HCT116 (cell line): ENCODE results near the gene ZNF619.

Experiments
- CEBPB ChIP-seq: IDR thresholded peaks from 2 replicates; pipeline ENCODE4 v1.6.1; 2012; ENCODE audit warnings: low read depth
- CTCF ChIP-seq, 3 experiments: fragments of 200-600 bp in 1 of 3; sonication (generic) in 1 of 3; IDR thresholded peaks in 2 of 3; conservative IDR thresholded peaks in 1 of 3; 2 replicates each; pipeline ENCODE4 v1.5.1; 2012 to 2017; ENCODE audit warnings: low read depth in 2 of 3, low read length in 2 of 3, antibody characterized with exemption in 1 of 3, borderline replicate concordance in 1 of 3, control low read depth in 1 of 3, mild to moderate bottlenecking in 1 of 3, mixed read lengths in 1 of 3, mixed run types in 1 of 3, moderate library complexity in 1 of 3; ENCODE audit not compliant: insufficient read depth in 1 of 3
- EZH2 ChIP-seq: fragments of 200-600 bp; sonication (generic); IDR thresholded peaks from 2 replicates; pipeline ENCODE4 v1.6.1; 2017; ENCODE audit warnings: antibody characterized with exemption, mixed run types
- POLR2A ChIP-seq: IDR thresholded peaks from 2 replicates; pipeline ENCODE4 v1.7.0; 2011; ENCODE audit warnings: borderline replicate concordance; ENCODE audit not compliant: insufficient read depth, insufficient read length; ENCODE audit errors: extremely low read depth
- POLR2AphosphoS5 ChIP-seq: IDR thresholded peaks from 2 replicates; pipeline ENCODE4 v1.6.1; 2011; ENCODE audit warnings: mild to moderate bottlenecking, low read depth, low read length, moderate library complexity
- RAD21 ChIP-seq: IDR thresholded peaks from 2 replicates; pipeline ENCODE4 v1.6.1; 2012; ENCODE audit warnings: low read depth, mild to moderate bottlenecking

GRCh38 chr3:40452562-40452875 is 24.4 kb upstream of the ZNF619 start:
- no peak for TF ChIP-seq CTCF (IDR thresholded peaks at IDR 0.05 in 2 of 3, conservative IDR thresholded peaks at IDR 0.05 in 1 of 3; ENCODE audit: borderline replicate concordance in 1 of 3, insufficient read depth in 1 of 3, low read depth in 2 of 3, low read length in 2 of 3)
- no peak for TF ChIP-seq EZH2
- no peak for TF ChIP-seq RAD21
- TF ChIP-seq POLR2A = no peak
- no peak for TF ChIP-seq CEBPB
- no peak for TF ChIP-seq POLR2AphosphoS5
